OCI-LY7 (cell line): ENCODE results near the gene C2orf42. TPM values are rescaled to one million over a fixed set of nuclear protein-coding genes. Genes with fewer than 3 reads are reported as not detected.
"Not testable (repeated sequence)": the region's sequence is repeated elsewhere in the genome, so short reads cannot be mapped to it uniquely, and the experiment has no call there.

Experiments used
- BruUV-seq: library from RNA; stranded (reverse); fragments of 400-500 nt; replicated peaks from 2 replicates; lab custom pipeline; 2021; lab: Mats Ljungman, UMichigan
- CTCF ChIA-PET: fragments of 300-600 bp; sonication (Branson Sonifier 250); formaldehyde crosslinking; loops from one replicate; lab custom pipeline; 2022; ENCODE audit warnings: antibody characterized with exemption; ENCODE audit not compliant: unreplicated experiment; lab: Charles Lee
- POLR2A ChIA-PET: fragments of 300-600 bp; sonication (Branson Sonifier 250); formaldehyde crosslinking; loops from one replicate; lab custom pipeline; 2022; ENCODE audit warnings: antibody characterized with exemption; lab: Charles Lee
- DNase-seq: peaks from one replicate; pipeline ENCODE4 v3.0.0-alpha.2; 2015; ENCODE audit warnings: low spot score
- H2AFZ ChIP-seq: fragments of 200-600 bp; sonication (generic), shearing (Covaris generic); 2 replicates; pipeline ENCODE4 v1.6.1; 2014; ENCODE audit warnings: mild to moderate bottlenecking, antibody characterized with exemption, low read length, moderate library complexity
- H3K27ac ChIP-seq: fragments of 200-600 bp; sonication (generic); 2 replicates; pipeline ENCODE4 v1.5.1; 2014; ENCODE audit warnings: mixed run types, low read depth, mild to moderate bottlenecking, moderate library complexity, low read length, inconsistent platforms; ENCODE audit not compliant: poor library complexity, severe bottlenecking
- H3K36me3 ChIP-seq: fragments of 200-600 bp; sonication (generic); 2 replicates; pipeline ENCODE4 v1.6.1; 2014; ENCODE audit warnings: mild to moderate bottlenecking, antibody characterized with exemption, low read length, moderate library complexity, mixed read lengths; ENCODE audit not compliant: insufficient read depth
- H3K4me1 ChIP-seq: fragments of 200-600 bp; sonication (generic); 2 replicates; pipeline ENCODE4 v1.5.1; 2014; ENCODE audit warnings: mild to moderate bottlenecking, low read length; ENCODE audit not compliant: insufficient read depth, poor library complexity, severe bottlenecking
- H3K4me2 ChIP-seq: fragments of 200-600 bp; sonication (generic); 2 replicates; pipeline ENCODE4 v1.6.1; 2014; ENCODE audit warnings: mild to moderate bottlenecking, low read length
- H3K4me3 ChIP-seq: fragments of 200-600 bp; sonication (generic); 2 replicates; pipeline ENCODE4 v1.5.1; 2014; ENCODE audit warnings: mild to moderate bottlenecking, low read depth, low read length; ENCODE audit not compliant: poor library complexity, severe bottlenecking
- H3K79me2 ChIP-seq: fragments of 200-600 bp; sonication (generic); 2 replicates; pipeline ENCODE4 v1.6.1; 2016; ENCODE audit warnings: low read depth, mild to moderate bottlenecking, low read length, moderate library complexity, mixed read lengths; ENCODE audit not compliant: insufficient read depth
- H3K9me2 ChIP-seq: fragments of 200-600 bp; sonication (generic); 2 replicates; pipeline ENCODE4 v1.6.1; 2016; ENCODE audit warnings: mild to moderate bottlenecking, low read length, mixed read lengths; ENCODE audit not compliant: insufficient read depth
- H3K9me3 ChIP-seq: fragments of 200-600 bp; sonication (generic); 2 replicates; pipeline ENCODE4 v1.6.1; 2014; ENCODE audit warnings: mild to moderate bottlenecking, mixed run types, low read length, mixed read lengths
- H4K20me1 ChIP-seq: fragments of 200-600 bp; sonication (generic); 2 replicates; pipeline ENCODE4 v1.6.1; 2014; ENCODE audit warnings: mild to moderate bottlenecking, antibody characterized with exemption, low read length, moderate library complexity, mixed read lengths; ENCODE audit not compliant: insufficient read depth
- CTCF ChIP-seq: fragments of 200-600 bp; sonication (generic); conservative IDR thresholded peaks from 2 replicates; pipeline ENCODE4 v1.5.1; 2014; ENCODE audit warnings: mild to moderate bottlenecking, antibody characterized with exemption, low read length, moderate library complexity, mixed read lengths
- EZH2phosphoT487 ChIP-seq: fragments of 200-600 bp; sonication (generic); IDR thresholded peaks from 2 replicates; pipeline ENCODE4 v1.6.1; 2018; ENCODE audit warnings: low read depth, borderline replicate concordance, mild to moderate bottlenecking, mixed run types, antibody characterized with exemption, low read length, moderate library complexity, mixed read lengths
- intact Hi-C: fragments of 100-400 bp; cut with micrococcal nuclease; formaldehyde crosslinking; loops from one replicate; pipeline ENCODE4 v1.10.0; 2022; ENCODE audit not compliant: unreplicated experiment
- total RNA-seq, 2 experiments: library from RNA; depleted of rRNA in 1 of 2; stranded (reverse); fragments of >200 nt in 1 of 2; shearing (Covaris generic) in 1 of 2; gene quantifications; 2 replicates each; pipeline ENCODE4 v1.2.3, GENCODE V29; 2014 to 2022

The C2orf42 gene
- total RNA-seq, 2 experiments from 2014 or later, result 19.0 to 24.5 TPM

- H3K27ac ChIP-seq, result peak overlapping the region; percentile 81
- intact Hi-C loops, result no loop called here
- POLR2A ChIA-PET, result interaction anchor here (0.6 to 2.8 kb wide), 9 partner anchors 9 to 270 kb away, joined by 3 to 32 read pairs (median 5); partner anchors contain the start of genes C2orf42 and SNRPG
- CTCF ChIA-PET, result interaction anchor here (1.0 to 1.1 kb wide), 2 partner anchors 108 to 237 kb away, joined by 3 to 6 read pairs; no protein-coding TSS in a partner anchor
- peaks cover 33% of the 10 kb centered on the region for H3K36me3 ChIP-seq
- peak overlapping the region; percentile 79 for H3K4me2 ChIP-seq
- H2AFZ ChIP-seq, result peak overlapping the region; percentile 89
- no peaks in the 10 kb centered on the region for H3K9me2 ChIP-seq
- H3K4me3 ChIP-seq, result peak overlapping the region; percentile 52
- peaks cover 30% of the 10 kb centered on the region for H3K4me1 ChIP-seq
- no peaks in the 10 kb centered on the region for H3K79me2 ChIP-seq
- H4K20me1 ChIP-seq, result no peaks in the 10 kb centered on the region
- TF ChIP-seq EZH2phosphoT487 (no peak), CTCF (no peak)
- no peaks in the 10 kb centered on the region for H3K9me3 ChIP-seq
- peak; percentile 83 for DNase-seq
- no TSS peak for BruUV-seq
Measured at GRCh38 chr2:70181363-70181956, 9.4 kb downstream of the C2orf42 start.

DNA sequence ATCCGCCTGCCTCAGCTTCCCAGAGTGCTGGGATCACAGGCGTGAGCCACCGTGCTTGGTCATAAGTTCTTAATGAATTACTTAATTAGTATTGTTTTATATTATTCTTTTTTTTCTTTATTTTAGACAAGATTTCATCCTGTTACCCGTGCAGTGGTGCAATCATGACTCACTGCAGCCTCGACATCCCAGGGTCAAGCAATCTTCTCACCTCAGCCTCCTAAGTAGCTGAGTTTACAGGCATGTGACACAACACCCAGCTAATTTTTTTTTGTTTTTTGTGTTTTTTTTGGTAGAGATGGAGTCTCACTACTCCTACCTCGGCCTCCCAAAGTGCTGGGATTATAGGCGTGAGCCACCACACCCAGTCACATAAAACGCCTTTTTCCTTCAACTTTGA, 17.3 kb downstream of the C2orf42 start:
- no peak for DNase-seq
- CTCF ChIA-PET, result no interaction called here
- POLR2A ChIA-PET, result no interaction called here

DNA sequence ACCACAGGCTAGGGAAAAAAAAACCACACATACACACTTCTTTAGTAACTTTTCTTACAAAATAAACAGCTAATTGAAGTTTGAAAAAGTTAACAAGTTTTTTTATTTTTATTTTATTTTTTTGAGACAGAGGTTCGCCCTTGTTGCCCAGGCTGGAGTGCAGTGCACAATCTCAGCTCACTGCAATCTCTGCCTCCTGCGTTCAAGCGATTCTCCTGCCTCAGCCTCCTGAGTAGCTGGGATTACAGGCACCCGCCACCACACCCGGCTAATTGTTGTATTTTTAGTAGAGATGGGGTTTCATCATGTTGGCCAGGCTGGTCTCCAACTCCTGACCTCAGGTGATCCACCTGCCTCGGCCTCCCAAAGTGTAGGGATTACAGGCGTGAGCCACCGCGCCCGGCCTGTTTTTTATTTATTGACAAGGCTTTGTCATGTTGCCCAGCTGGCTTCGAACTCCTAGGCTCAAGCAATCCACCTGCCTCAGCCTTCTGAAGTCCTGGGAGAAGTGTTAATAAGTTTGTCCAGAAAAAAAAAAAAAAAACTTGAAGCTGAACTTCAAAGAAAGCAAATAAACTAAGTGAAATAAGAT, 21.1 kb downstream of the C2orf42 start:
- CTCF ChIA-PET, H2AFZ ChIP-seq, H3K4me2 ChIP-seq: not testable (repeated sequence)

More for the DNA sequence above, 17.3 kb downstream of the C2orf42 start:
- Histone ChIP-seq H3K9me2 (no peaks in the 10 kb centered on the region), H3K79me2 (no peaks in the 10 kb centered on the region), H3K36me3 (peaks cover 75% of the 10 kb centered on the region), H3K4me2 (no peak overlapping the region), H2AFZ (no peak overlapping the region), H3K4me1 (no peaks in the 10 kb centered on the region), H4K20me1 (no peaks in the 10 kb centered on the region), H3K27ac (no peak overlapping the region), H3K9me3 (no peaks in the 10 kb centered on the region), H3K4me3 (no peak overlapping the region)
- no TSS peak for BruUV-seq
- TF ChIP-seq CTCF (no peak), EZH2phosphoT487 (no peak)
- intact Hi-C loops, result no loop called here

More for the DNA sequence above, 21.1 kb downstream of the C2orf42 start:
- BruUV-seq, H3K27ac ChIP-seq, H3K9me3 ChIP-seq, intact Hi-C loops, H3K4me3 ChIP-seq, H4K20me1 ChIP-seq, H3K9me2 ChIP-seq, DNase-seq, H3K79me2 ChIP-seq, H3K4me1 ChIP-seq: not testable (repeated sequence)
- POLR2A ChIA-PET, result interaction anchor here (0.7 kb wide), 1 partner anchor 1201 kb away, joined by 3 read pairs; no protein-coding TSS in a partner anchor
- H3K36me3 ChIP-seq, result peaks cover 70% of the 10 kb centered on the region
